Vagina (tissue), 2 donors: ENCODE data around the gene RAD50.

Experiments used
- CTCF ChIP-seq, 3 experiments: fragments of 450-650 bp in 2 of 3; fragments of 200-600 bp in 1 of 3; sonication (generic) in 1 of 3; IDR thresholded peaks; one replicate each; pipeline ENCODE4 v1.5.1; 2017 to 2019; ENCODE audit warnings: antibody characterized with exemption in 3 of 3, mild to moderate bottlenecking in 2 of 3, moderate library complexity in 2 of 3
- POLR2A ChIP-seq, 2 donors: fragments of 450-650 bp; IDR thresholded peaks; one replicate each; pipeline ENCODE4 v1.6.1; 2017; ENCODE audit warnings: antibody characterized with exemption in 2 of 2, mild to moderate bottlenecking in 2 of 2, moderate library complexity in 2 of 2

DNA sequence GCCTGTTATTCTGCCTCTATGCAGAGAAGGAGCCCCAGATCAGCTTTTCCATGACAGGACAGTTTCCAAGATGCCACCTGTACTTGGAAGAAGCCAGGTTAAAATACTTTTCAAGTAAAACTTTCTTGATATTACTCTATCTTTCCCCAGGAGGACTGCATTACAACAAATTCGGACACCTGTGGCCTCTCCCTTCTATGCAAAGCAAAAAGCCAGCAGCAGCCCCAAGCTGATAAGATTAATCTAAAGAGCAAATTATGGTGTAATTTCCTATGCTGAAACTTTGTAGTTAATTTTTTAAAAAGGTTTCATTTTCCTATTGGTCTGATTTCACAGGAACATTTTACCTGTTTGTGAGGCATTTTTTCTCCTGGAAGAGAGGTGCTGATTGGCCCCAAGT lies 116.7 kb downstream of the RAD50 start:
- TF ChIP-seq CTCF (IDR thresholded peaks at IDR 0.05) (no peak), POLR2A (IDR thresholded peaks at IDR 0.05) (no peak)
